HEK293 (cell line): ENCODE results near the gene ACVR2A.

Experiments used
- CTCF ChIA-PET: fragments of 350-600 bp; formaldehyde crosslinking; extraction: SDS; loops from one replicate; lab custom pipeline; 2021; ENCODE audit warnings: antibody characterized with exemption; lab: Yijun Ruan, JAX
- POLR2A ChIA-PET: fragments of 300-600 bp; formaldehyde crosslinking; extraction: SDS; loops from one replicate; lab custom pipeline; 2020; ENCODE audit warnings: antibody characterized with exemption, inconsistent platforms; lab: Yijun Ruan, JAX
- H3K27ac ChIP-seq: fragments of 200-500 bp; sonication (Bioruptor generic); 2 replicates; pipeline ENCODE4 v1.5.1; 2014; ENCODE audit warnings: low read depth, low read length, control low read depth, inconsistent platforms; ENCODE audit errors: extremely low read depth
- H3K36me3 ChIP-seq, 2 experiments: fragments of 200-500 bp in 1 of 2; sonication (Bioruptor generic) in 1 of 2; 1 replicate in 1 of 2; 2 replicates in 1 of 2; pipeline ENCODE4 v1.5.1; 2014 to 2017; ENCODE audit warnings: inconsistent platforms in 2 of 2, low read length in 2 of 2; ENCODE audit not compliant: control insufficient read depth in 2 of 2, insufficient read depth in 1 of 2
- H3K4me1 ChIP-seq: fragments of 200-500 bp; sonication (Bioruptor generic); 2 replicates; pipeline ENCODE4 v1.5.1; 2014; ENCODE audit warnings: mild to moderate bottlenecking, low read length, inconsistent platforms; ENCODE audit not compliant: control insufficient read depth, insufficient read depth
- H3K4me3 ChIP-seq: 2 replicates; pipeline ENCODE4 v1.5.1; 2011; ENCODE audit warnings: low read depth, mild to moderate bottlenecking, control low read depth, low read length, moderate library complexity
- H3K9me3 ChIP-seq: fragments of 200-500 bp; sonication (Bioruptor generic); 2 replicates; pipeline ENCODE4 v1.5.1; 2014; ENCODE audit warnings: low read depth, low read length, inconsistent platforms; ENCODE audit not compliant: control insufficient read depth, insufficient read depth
- BCL11A ChIP-seq: fragments of 450-650 bp; formaldehyde crosslinking; IDR thresholded peaks from 2 replicates; pipeline ENCODE4 v1.5.1; 2016; ENCODE audit warnings: low read depth, missing biosample characterization, missing genetic modification characterization
- TCF7L2 ChIP-seq: IDR thresholded peaks from 2 replicates; pipeline ENCODE4 v1.6.1; 2011; ENCODE audit warnings: low read depth, mild to moderate bottlenecking, inconsistent platforms, low read length, moderate library complexity, borderline replicate concordance
- ZNF184 ChIP-seq: fragments of 450-650 bp; IDR thresholded peaks from 2 replicates; pipeline ENCODE4 v1.5.1; 2018; ENCODE audit warnings: missing biosample characterization, mild to moderate bottlenecking, missing genetic modification characterization
- ZNF596 ChIP-seq: fragments of 450-650 bp; IDR thresholded peaks from 2 replicates; pipeline ENCODE4 v1.5.0; 2018; ENCODE audit warnings: missing biosample characterization, mild to moderate bottlenecking, missing genetic modification characterization, moderate library complexity
- ZNF621 ChIP-seq: fragments of 450-650 bp; formaldehyde crosslinking; IDR thresholded peaks from 2 replicates; pipeline ENCODE4 v1.5.1; 2017; ENCODE audit warnings: missing biosample characterization, missing genetic modification characterization
- ZNF837 ChIP-seq: fragments of 450-650 bp; formaldehyde crosslinking; IDR thresholded peaks from 2 replicates; pipeline ENCODE4 v1.5.1; 2016; ENCODE audit warnings: missing biosample characterization, missing genetic modification characterization
- ZXDB ChIP-seq: fragments of 450-650 bp; formaldehyde crosslinking; IDR thresholded peaks from 2 replicates; pipeline ENCODE4 v1.5.1; 2016; ENCODE audit warnings: missing biosample characterization, missing genetic modification characterization
- TF ChIP-seq, protein P1 (sequence below): fragments of 450-650 bp; formaldehyde crosslinking; IDR thresholded peaks from 2 replicates; pipeline ENCODE4 v1.5.1; 2017; ENCODE audit warnings: missing biosample characterization, mild to moderate bottlenecking, missing genetic modification characterization, moderate library complexity
- TF ChIP-seq, protein P2 (sequence below): fragments of 450-650 bp; formaldehyde crosslinking; IDR thresholded peaks from 2 replicates; pipeline ENCODE4 v1.5.1; 2016; ENCODE audit warnings: missing biosample characterization, missing genetic modification characterization
- TF ChIP-seq, protein P3 (sequence below): fragments of 450-650 bp; formaldehyde crosslinking; conservative IDR thresholded peaks from 2 replicates; pipeline ENCODE4 v1.5.1; 2016; ENCODE audit warnings: low read depth, missing biosample characterization, missing genetic modification characterization
- TF ChIP-seq, protein P4 (sequence below): fragments of 450-650 bp; formaldehyde crosslinking; IDR thresholded peaks from 2 replicates; pipeline ENCODE4 v1.5.1; 2017; ENCODE audit warnings: missing biosample characterization, missing genetic modification characterization
- TF ChIP-seq, protein P5 (sequence below): fragments of 450-650 bp; formaldehyde crosslinking; IDR thresholded peaks from 2 replicates; pipeline ENCODE4 v1.5.1; 2017; ENCODE audit warnings: missing biosample characterization, missing genetic modification characterization
- TF ChIP-seq, protein P6 (sequence below): fragments of 450-650 bp; formaldehyde crosslinking; IDR thresholded peaks from 2 replicates; pipeline ENCODE4 v1.5.1; 2017; ENCODE audit warnings: missing biosample characterization, missing genetic modification characterization

The ACVR2A gene

DNA sequence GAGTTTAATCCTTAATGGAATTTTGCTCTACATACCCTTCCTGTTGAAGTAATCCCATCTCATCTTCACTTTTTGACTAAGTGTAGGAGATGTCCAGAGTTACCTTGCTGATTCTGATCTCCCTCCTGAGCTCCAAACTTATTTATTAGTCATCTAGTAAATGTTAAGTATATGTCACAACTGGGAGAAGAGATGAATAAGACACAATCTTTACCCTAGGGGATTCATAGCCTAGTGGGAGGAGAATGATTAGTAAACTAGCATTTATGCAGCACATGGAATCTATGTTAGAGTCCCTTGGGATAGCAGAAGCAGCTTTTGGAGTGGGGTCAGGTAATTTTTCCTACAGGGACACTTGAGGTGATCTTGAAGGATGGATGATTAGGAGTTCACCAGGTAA is 20.7 kb downstream of the ACVR2A start:
- peaks cover 5% of the 10 kb centered on the region for H3K4me1 ChIP-seq
- no peak overlapping the region for H3K4me3 ChIP-seq
- TF ChIP-seq, protein P1, sequence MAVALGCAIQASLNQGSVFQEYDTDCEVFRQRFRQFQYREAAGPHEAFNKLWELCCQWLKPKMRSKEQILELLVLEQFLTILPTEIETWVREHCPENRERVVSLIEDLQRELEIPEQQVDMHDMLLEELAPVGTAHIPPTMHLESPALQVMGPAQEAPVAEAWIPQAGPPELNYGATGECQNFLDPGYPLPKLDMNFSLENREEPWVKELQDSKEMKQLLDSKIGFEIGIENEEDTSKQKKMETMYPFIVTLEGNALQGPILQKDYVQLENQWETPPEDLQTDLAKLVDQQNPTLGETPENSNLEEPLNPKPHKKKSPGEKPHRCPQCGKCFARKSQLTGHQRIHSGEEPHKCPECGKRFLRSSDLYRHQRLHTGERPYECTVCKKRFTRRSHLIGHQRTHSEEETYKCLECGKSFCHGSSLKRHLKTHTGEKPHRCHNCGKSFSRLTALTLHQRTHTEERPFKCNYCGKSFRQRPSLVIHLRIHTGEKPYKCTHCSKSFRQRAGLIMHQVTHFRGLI, result no peak
- TF ChIP-seq, protein P2, sequence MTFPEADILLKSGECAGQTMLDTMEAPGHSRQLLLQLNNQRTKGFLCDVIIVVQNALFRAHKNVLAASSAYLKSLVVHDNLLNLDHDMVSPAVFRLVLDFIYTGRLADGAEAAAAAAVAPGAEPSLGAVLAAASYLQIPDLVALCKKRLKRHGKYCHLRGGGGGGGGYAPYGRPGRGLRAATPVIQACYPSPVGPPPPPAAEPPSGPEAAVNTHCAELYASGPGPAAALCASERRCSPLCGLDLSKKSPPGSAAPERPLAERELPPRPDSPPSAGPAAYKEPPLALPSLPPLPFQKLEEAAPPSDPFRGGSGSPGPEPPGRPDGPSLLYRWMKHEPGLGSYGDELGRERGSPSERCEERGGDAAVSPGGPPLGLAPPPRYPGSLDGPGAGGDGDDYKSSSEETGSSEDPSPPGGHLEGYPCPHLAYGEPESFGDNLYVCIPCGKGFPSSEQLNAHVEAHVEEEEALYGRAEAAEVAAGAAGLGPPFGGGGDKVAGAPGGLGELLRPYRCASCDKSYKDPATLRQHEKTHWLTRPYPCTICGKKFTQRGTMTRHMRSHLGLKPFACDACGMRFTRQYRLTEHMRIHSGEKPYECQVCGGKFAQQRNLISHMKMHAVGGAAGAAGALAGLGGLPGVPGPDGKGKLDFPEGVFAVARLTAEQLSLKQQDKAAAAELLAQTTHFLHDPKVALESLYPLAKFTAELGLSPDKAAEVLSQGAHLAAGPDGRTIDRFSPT (tag by site-specific recombination), result no peak
- TF ChIP-seq, protein P3, sequence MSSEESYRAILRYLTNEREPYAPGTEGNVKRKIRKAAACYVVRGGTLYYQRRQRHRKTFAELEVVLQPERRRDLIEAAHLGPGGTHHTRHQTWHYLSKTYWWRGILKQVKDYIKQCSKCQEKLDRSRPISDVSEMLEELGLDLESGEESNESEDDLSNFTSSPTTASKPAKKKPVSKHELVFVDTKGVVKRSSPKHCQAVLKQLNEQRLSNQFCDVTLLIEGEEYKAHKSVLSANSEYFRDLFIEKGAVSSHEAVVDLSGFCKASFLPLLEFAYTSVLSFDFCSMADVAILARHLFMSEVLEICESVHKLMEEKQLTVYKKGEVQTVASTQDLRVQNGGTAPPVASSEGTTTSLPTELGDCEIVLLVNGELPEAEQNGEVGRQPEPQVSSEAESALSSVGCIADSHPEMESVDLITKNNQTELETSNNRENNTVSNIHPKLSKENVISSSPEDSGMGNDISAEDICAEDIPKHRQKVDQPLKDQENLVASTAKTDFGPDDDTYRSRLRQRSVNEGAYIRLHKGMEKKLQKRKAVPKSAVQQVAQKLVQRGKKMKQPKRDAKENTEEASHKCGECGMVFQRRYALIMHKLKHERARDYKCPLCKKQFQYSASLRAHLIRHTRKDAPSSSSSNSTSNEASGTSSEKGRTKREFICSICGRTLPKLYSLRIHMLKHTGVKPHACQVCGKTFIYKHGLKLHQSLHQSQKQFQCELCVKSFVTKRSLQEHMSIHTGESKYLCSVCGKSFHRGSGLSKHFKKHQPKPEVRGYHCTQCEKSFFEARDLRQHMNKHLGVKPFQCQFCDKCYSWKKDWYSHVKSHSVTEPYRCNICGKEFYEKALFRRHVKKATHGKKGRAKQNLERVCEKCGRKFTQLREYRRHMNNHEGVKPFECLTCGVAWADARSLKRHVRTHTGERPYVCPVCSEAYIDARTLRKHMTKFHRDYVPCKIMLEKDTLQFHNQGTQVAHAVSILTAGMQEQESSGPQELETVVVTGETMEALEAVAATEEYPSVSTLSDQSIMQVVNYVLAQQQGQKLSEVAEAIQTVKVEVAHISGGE (tag by site-specific recombination), result no peak
- no peak for TF ChIP-seq ZNF184 (tag by site-specific recombination)
- no peaks in the 10 kb centered on the region for H3K9me3 ChIP-seq
- 0 out of 3 replicates have a peak, but pooled peaks cover 0 to 4% of the 10 kb centered on the region in 2 experiments for H3K36me3 ChIP-seq
- ChIA-PET POLR2A (no interaction called here), CTCF (interaction anchor here (0.6 kb wide), 1 partner anchor 24 kb away, joined by 3 read pairs; no protein-coding TSS in a partner anchor)
- H3K27ac ChIP-seq, result no peak overlapping the region

DNA sequence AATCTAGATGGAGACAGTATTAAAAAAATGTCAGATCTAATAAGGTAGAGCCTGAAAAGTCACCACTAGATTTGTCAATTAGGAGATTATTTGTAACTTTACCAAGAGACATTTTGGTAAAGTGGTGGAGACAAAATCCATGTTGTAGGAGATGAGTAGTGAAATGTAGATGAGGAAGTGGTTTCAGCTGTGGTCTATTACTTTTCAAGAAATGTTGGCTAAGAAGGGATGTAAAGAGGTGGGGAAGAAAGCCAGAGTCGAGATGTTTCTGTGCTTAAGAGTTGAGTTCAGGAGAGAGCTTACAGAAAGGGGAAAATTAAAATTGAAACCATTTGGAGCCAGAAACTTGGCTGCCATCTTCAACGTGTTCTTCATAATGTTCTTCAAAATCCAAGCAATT is 22.2 kb downstream of the ACVR2A start:
- no peak overlapping the region for H3K4me3 ChIP-seq
- no peak overlapping the region for H3K27ac ChIP-seq
- TF ChIP-seq, protein P4, sequence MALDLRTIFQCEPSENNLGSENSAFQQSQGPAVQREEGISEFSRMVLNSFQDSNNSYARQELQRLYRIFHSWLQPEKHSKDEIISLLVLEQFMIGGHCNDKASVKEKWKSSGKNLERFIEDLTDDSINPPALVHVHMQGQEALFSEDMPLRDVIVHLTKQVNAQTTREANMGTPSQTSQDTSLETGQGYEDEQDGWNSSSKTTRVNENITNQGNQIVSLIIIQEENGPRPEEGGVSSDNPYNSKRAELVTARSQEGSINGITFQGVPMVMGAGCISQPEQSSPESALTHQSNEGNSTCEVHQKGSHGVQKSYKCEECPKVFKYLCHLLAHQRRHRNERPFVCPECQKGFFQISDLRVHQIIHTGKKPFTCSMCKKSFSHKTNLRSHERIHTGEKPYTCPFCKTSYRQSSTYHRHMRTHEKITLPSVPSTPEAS (tag by site-specific recombination), result no peak
- TF ChIP-seq, protein P5, sequence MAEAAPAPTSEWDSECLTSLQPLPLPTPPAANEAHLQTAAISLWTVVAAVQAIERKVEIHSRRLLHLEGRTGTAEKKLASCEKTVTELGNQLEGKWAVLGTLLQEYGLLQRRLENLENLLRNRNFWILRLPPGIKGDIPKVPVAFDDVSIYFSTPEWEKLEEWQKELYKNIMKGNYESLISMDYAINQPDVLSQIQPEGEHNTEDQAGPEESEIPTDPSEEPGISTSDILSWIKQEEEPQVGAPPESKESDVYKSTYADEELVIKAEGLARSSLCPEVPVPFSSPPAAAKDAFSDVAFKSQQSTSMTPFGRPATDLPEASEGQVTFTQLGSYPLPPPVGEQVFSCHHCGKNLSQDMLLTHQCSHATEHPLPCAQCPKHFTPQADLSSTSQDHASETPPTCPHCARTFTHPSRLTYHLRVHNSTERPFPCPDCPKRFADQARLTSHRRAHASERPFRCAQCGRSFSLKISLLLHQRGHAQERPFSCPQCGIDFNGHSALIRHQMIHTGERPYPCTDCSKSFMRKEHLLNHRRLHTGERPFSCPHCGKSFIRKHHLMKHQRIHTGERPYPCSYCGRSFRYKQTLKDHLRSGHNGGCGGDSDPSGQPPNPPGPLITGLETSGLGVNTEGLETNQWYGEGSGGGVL (tag by site-specific recombination), result no peak
- TF ChIP-seq, protein P6, sequence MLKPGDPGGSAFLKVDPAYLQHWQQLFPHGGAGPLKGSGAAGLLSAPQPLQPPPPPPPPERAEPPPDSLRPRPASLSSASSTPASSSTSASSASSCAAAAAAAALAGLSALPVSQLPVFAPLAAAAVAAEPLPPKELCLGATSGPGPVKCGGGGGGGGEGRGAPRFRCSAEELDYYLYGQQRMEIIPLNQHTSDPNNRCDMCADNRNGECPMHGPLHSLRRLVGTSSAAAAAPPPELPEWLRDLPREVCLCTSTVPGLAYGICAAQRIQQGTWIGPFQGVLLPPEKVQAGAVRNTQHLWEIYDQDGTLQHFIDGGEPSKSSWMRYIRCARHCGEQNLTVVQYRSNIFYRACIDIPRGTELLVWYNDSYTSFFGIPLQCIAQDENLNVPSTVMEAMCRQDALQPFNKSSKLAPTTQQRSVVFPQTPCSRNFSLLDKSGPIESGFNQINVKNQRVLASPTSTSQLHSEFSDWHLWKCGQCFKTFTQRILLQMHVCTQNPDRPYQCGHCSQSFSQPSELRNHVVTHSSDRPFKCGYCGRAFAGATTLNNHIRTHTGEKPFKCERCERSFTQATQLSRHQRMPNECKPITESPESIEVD (tag by site-specific recombination), result no peak
- TF ChIP-seq, protein P3 (tag by site-specific recombination), result no peak
- TF ChIP-seq TCF7L2 (no peak), ZNF621 (tag by site-specific recombination) (no peak), ZNF837 (tag by site-specific recombination) (no peak), ZXDB (tag by site-specific recombination) (no peak), ZNF596 (tag by site-specific recombination) (no peak), BCL11A (tag by site-specific recombination) (no peak)
- ChIA-PET POLR2A (no interaction called here), CTCF (no interaction called here)
- H3K9me3 ChIP-seq, result no peaks in the 10 kb centered on the region
- 0 out of 3 replicates have a peak, but pooled peaks cover 0 to 4% of the 10 kb centered on the region in 2 experiments for H3K36me3 ChIP-seq
- peaks cover under 1% of the 10 kb centered on the region for H3K4me1 ChIP-seq
